Keratinocyte (primary cell): ENCODE measurements around the gene ABCC3. TPM values are rescaled to one million over a fixed set of nuclear protein-coding genes. Genes with fewer than 3 reads are reported as not detected.

ENCODE experiments used
- DNase-seq: peaks from one replicate; pipeline ENCODE4 v3.0.0-alpha.2; 2011; ENCODE audit warnings: low read depth, missing footprints, low spot score
- FAIRE-seq: peaks from 2 replicates; lab custom pipeline; 2011; peaks lifted over from hg19 to GRCh38; lab: Jason Lieb, UNC
- H2AFZ ChIP-seq: 2 replicates; pipeline ENCODE4 v1.6.0; 2012; ENCODE audit warnings: low read length, control low read depth, inconsistent platforms; ENCODE audit not compliant: control insufficient read depth
- H3K27ac ChIP-seq: 2 replicates; pipeline ENCODE4 v1.5.1; 2011; ENCODE audit warnings: low read length; ENCODE audit not compliant: control insufficient read depth, insufficient read depth
- H3K27me3 ChIP-seq: 3 replicates; pipeline ENCODE4 v1.6.0; 2011; ENCODE audit warnings: low read length; ENCODE audit not compliant: control insufficient read depth, insufficient read depth; ENCODE audit errors: extremely low read depth
- H3K36me3 ChIP-seq, 2 experiments: 2 replicates in 1 of 2; 3 replicates in 1 of 2; pipeline ENCODE4 v1.5.1; 2011; ENCODE audit warnings: low read length in 2 of 2, mild to moderate bottlenecking in 1 of 2; ENCODE audit not compliant: control insufficient read depth in 2 of 2, insufficient read depth in 2 of 2; ENCODE audit errors: extremely low read depth in 1 of 2
- H3K4me1 ChIP-seq: 3 replicates; pipeline ENCODE4 v1.5.1; 2011; ENCODE audit warnings: low read length; ENCODE audit not compliant: control insufficient read depth, insufficient read depth; ENCODE audit errors: extremely low read depth
- H3K4me2 ChIP-seq: 3 replicates; pipeline ENCODE4 v1.6.0; 2011; ENCODE audit warnings: low read depth, low read length; ENCODE audit not compliant: control insufficient read depth, insufficient read depth; ENCODE audit errors: extremely low read depth
- H3K4me3 ChIP-seq, 3 experiments: fragments of 200-600 bp in 1 of 3; sonication (generic) in 1 of 3; 2 replicates in 2 of 3; 3 replicates in 1 of 3; pipeline ENCODE4 v1.5.1; 2011 to 2016; ENCODE audit warnings: low read length in 3 of 3, mild to moderate bottlenecking in 3 of 3, control low read depth in 2 of 3, inconsistent platforms in 1 of 3, low read depth in 1 of 3, mixed read lengths in 1 of 3, mixed run types in 1 of 3, moderate library complexity in 1 of 3; ENCODE audit not compliant: control insufficient read depth in 2 of 3, insufficient read depth in 2 of 3; ENCODE audit errors: extremely low read depth in 1 of 3
- H3K79me2 ChIP-seq: 2 replicates; pipeline ENCODE4 v1.6.0; 2012; ENCODE audit warnings: low read length; ENCODE audit not compliant: control insufficient read depth, insufficient read depth
- H3K9ac ChIP-seq: 3 replicates; pipeline ENCODE4 v1.6.0; 2011; ENCODE audit warnings: low read length; ENCODE audit not compliant: control insufficient read depth, insufficient read depth; ENCODE audit errors: extremely low read depth
- H3K9me1 ChIP-seq: 3 replicates; pipeline ENCODE4 v1.6.0; 2011; ENCODE audit warnings: low read length; ENCODE audit not compliant: control insufficient read depth, insufficient read depth; ENCODE audit errors: extremely low read depth
- H3K9me3 ChIP-seq: 2 replicates; pipeline ENCODE4 v1.5.1; 2012; ENCODE audit warnings: low read depth, low read length; ENCODE audit not compliant: control insufficient read depth
- H4K20me1 ChIP-seq: 3 replicates; pipeline ENCODE4 v1.6.0; 2011; ENCODE audit warnings: low read length; ENCODE audit not compliant: control insufficient read depth, insufficient read depth; ENCODE audit errors: extremely low read depth
- CTCF ChIP-seq, 3 experiments: IDR thresholded peaks in 1 of 3; conservative IDR thresholded peaks in 1 of 3; optimal IDR thresholded peaks in 1 of 3; 2 replicates in 2 of 3; 3 replicates in 1 of 3; pipeline versions ENCODE3 to v1.5.1; 2011; ENCODE audit warnings: low read length in 3 of 3, mild to moderate bottlenecking in 3 of 3, moderate library complexity in 2 of 3, control low read depth in 1 of 3, inconsistent platforms in 1 of 3; ENCODE audit not compliant: insufficient read depth in 2 of 3; ENCODE audit errors: extremely low read depth in 1 of 3
- EZH2 ChIP-seq: IDR thresholded peaks from one replicate; pipeline ENCODE4 v1.6.1; 2012; ENCODE audit warnings: inconsistent platforms, mild to moderate bottlenecking, low read length, moderate library complexity
- dilution Hi-C: fragments of 300-500 bp; cut with MboI; formaldehyde crosslinking; loops from one replicate; pipeline ENCODE4 v1.7.0; 2020; ENCODE audit warnings: low sequenced_read_pairs; ENCODE audit not compliant: extremely low pct_ligation_motif_present
- polyA plus RNA-seq, 5 experiments: library from polyadenylated mRNA; depleted of rRNA in 3 of 5; stranded (reverse) in 3 of 5; stranded (forward) in 1 of 5; unstranded in 1 of 5; fragments of >200 nt; gene quantifications; 1 replicate in 1 of 5; 2 replicates in 3 of 5; 3 replicates in 1 of 5; pipeline versions ENCODE4 v1.2.1 to v1.2.3, GENCODE V29; 2011 to 2012; ENCODE audit warnings: missing spikeins in 2 of 5, low read depth in 1 of 5, low replicate concordance in 1 of 5

Gene ABCC3
- polyA plus RNA-seq, 1 donor (not counting 4 experiments of a cell fraction or from before 2014, with no cell fraction given), result 41.7 TPM

- no peak for DNase-seq
- FAIRE-seq, result no peak
- Histone ChIP-seq H3K27me3 (no peaks in the 10 kb centered on the region), H2AFZ (no peak overlapping the region), H3K4me3 (no peak overlapping the region), H3K9ac (no peak overlapping the region), H3K4me1 (peaks cover 20% of the 10 kb centered on the region), H4K20me1 (peaks cover 53% of the 10 kb centered on the region), H3K4me2 (no peak overlapping the region), H3K36me3 (no peaks in the 10 kb centered on the region), H3K79me2 (peaks cover 99% of the 10 kb centered on the region), H3K27ac (no peak overlapping the region), H3K9me3 (no peaks in the 10 kb centered on the region), H3K9me1 (no peaks in the 10 kb centered on the region)
- dilution Hi-C loops, result no loop called here
- TF ChIP-seq CTCF (optimal IDR thresholded peaks at IDR 0.05 in 1 of 3, IDR thresholded peaks at IDR 0.05 in 1 of 3, conservative IDR thresholded peaks at IDR 0.05 in 1 of 3; ENCODE audit: extremely low read depth in 1 of 3, insufficient read depth in 2 of 3, low read length in 3 of 3), result no peak
- no peak for TF ChIP-seq EZH2
Observed at GRCh38 chr17:50725769-50726655, 91.3 kb downstream of the ABCC3 start.

- peaks cover 48% of the 10 kb centered on the region for H4K20me1 ChIP-seq
- H3K4me1 ChIP-seq, result peaks cover 8% of the 10 kb centered on the region
- H3K9me1 ChIP-seq, result no peaks in the 10 kb centered on the region
- TF ChIP-seq EZH2 (no peak), CTCF (optimal IDR thresholded peaks at IDR 0.05 in 1 of 3, IDR thresholded peaks at IDR 0.05 in 1 of 3, conservative IDR thresholded peaks at IDR 0.05 in 1 of 3; ENCODE audit: extremely low read depth in 1 of 3, insufficient read depth in 2 of 3, low read length in 3 of 3) (no peak)
- H2AFZ ChIP-seq, result no peak overlapping the region
- no peaks in the 10 kb centered on the region for H3K36me3 ChIP-seq
- DNase-seq (no peak), FAIRE-seq (no peak)
- dilution Hi-C loops, result no loop called here
- peaks cover 99% of the 10 kb centered on the region for H3K79me2 ChIP-seq
- no peak overlapping the region for H3K27ac ChIP-seq
- no peak overlapping the region for H3K4me2 ChIP-seq
- no peaks in the 10 kb centered on the region for H3K27me3 ChIP-seq
- H3K9me3 ChIP-seq, result no peaks in the 10 kb centered on the region
- H3K4me3 ChIP-seq, result no peak overlapping the region
- no peak overlapping the region for H3K9ac ChIP-seq
Observed at GRCh38 chr17:50728112-50728429, 93.4 kb downstream of the ABCC3 start.
